Muscle layer of colon (tissue), 2 donors: ENCODE measurements around the gene PNKP.
A peak's percentile ranks its signal among the peaks of the same experiment; 100 is the strongest.

Experiments used
- H3K27ac ChIP-seq: one replicate; pipeline ENCODE4 v1.7.0; 2013; ENCODE audit warnings: low read depth, mild to moderate bottlenecking, low read length, moderate library complexity
- H3K27me3 ChIP-seq, 2 donors: one replicate each; pipeline ENCODE4 v1.7.0; 2013; ENCODE audit warnings: low read length in 2 of 2, mild to moderate bottlenecking in 2 of 2; ENCODE audit not compliant: insufficient read depth in 2 of 2, control insufficient read depth in 1 of 2
- H3K36me3 ChIP-seq: one replicate; pipeline ENCODE4 v1.7.0; 2013; ENCODE audit warnings: mild to moderate bottlenecking, low read length; ENCODE audit not compliant: insufficient read depth
- H3K4me1 ChIP-seq: one replicate; pipeline ENCODE4 v1.7.0; 2013; ENCODE audit warnings: mild to moderate bottlenecking, low read length; ENCODE audit not compliant: insufficient read depth
- H3K4me3 ChIP-seq, 2 donors: one replicate each; pipeline ENCODE4 v1.7.0; 2013; ENCODE audit warnings: low read length in 2 of 2, low read depth in 1 of 2, mild to moderate bottlenecking in 1 of 2, moderate library complexity in 1 of 2
- H3K9ac ChIP-seq: one replicate; pipeline ENCODE4 v1.7.0; 2013; ENCODE audit warnings: low read length
- H3K9me3 ChIP-seq: one replicate; pipeline ENCODE4 v1.7.0; 2013; ENCODE audit warnings: mild to moderate bottlenecking, low read length
- donor health status: abdominal sarcoma.
- donor health status: Adenocarcinoma of cecum.

Gene PNKP

DNA sequence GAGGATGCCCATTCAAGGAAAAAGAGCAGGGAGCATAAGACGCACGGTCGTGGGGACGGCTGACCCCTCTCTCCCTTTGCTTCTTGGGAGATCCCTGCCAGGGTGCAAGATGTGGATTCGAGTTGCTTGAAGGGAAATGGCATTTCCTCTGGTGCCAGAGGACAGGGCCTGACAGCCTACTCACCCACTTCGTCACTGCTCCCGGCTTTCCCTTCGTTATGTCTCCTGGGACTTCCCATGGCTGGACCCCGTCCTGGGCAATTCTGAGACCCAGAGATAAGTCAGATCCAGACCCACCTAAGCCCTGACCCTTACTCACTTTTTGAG lies 11.3 kb upstream of the PNKP start:
- peaks cover 57% of the 10 kb centered on the region for H3K36me3 ChIP-seq
- H3K27me3 ChIP-seq: no peaks in the 10 kb centered on the region
- no peak overlapping the region for H3K9ac ChIP-seq
- peak overlapping the region; percentile 99 for H3K27ac ChIP-seq
- no peaks in the 10 kb centered on the region for H3K9me3 ChIP-seq
- H3K4me1 ChIP-seq: peaks cover 19% of the 10 kb centered on the region
- peak overlapping the region in 1 of 2 donors; percentile 94 for H3K4me3 ChIP-seq

DNA sequence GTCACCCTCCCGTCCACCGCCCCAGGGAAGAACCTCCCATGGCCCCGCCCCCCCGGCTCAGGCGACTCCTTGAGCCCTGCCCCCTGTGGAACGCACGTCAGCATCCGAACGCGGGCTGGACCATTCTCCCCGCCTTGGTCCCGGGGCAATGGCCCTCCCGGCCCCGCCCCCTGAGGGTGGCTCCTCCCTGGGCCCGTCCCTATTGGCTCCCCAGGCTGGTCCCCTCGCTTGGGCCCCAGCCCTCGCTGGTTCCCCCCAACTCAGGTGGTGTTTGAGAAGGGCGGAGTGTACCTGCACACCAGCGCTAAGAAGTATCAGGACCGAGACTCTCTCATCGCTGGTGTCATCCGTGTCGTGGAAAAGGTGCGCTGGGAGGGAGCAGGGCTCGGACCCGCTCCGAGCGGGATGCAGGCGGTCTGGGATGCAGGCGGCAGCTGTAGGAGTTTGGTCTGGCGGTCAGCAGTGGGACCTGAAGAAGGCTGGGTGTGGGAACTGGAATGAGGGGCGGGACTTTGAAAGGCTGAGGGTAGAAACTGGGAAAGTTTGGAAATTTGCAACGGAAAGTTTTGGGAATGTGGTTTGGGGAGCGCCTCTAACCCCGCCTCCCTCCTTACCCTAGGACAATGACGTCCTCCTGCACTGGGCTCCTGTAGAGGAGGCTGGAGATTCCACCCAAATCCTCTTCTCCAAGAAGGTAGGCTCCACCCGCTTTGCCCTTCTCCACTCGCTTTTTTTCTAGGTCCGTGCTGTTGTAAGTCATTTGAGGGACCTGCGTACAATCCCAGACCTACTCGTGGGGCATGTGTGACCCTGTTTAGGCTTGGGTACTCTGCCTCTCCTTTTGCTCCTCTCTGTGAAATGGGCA lies 10.7 kb upstream of the PNKP start:
- no peaks in the 10 kb centered on the region for H3K9me3 ChIP-seq
- peak overlapping the region; percentile 94 for H3K9ac ChIP-seq
- peaks cover 51% of the 10 kb centered on the region for H3K36me3 ChIP-seq
- H3K4me1 ChIP-seq: peaks cover 19% of the 10 kb centered on the region
- H3K4me3 ChIP-seq: peak overlapping the region; percentile 51 to 94
- peak overlapping the region; percentile 99 for H3K27ac ChIP-seq
- no peaks in the 10 kb centered on the region for H3K27me3 ChIP-seq

DNA sequence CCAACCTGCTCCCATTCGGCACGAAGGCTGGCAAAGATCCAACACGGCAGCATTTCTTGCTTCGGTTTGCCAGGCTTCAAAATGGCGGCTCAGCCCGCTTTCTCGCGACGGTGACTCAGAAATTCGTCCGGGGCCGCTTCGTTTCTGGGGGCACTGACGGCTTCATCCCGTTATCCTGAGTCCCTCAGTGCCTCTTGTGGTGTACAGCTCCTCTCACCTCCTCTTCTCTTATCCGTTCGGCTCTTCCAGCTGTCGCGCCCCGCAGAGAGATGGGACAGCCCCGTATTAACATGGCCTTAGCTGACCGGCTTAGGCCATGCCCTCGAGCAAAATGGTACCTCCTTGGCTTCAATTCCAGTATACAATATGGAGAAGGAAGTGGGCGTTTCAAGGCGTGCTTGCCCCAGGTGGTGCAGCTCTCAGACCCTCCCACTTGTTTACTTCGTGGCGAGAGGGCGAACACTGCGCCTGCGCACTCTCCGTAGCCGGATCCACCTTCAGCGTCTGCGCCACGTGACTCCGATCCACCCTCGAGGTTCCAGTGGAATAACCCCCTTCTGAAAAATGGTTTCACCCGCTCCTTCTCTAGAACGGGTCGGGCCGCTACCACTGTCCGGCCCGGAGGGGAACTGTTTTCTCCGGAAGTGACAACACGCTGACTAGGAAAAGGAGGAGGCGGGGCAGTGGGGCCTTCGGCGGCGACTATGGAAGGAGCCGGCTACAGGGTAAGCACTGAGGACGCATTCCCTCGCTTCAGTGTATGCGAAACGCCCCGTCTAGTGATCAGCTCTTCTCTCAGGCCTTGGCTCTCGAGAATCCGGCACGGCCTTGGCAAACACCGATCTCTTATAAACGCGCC lies 9.9 kb upstream of the PNKP start, which contains the start of the genes AKT1S1 and TBC1D17:
TSS of gene AKT1S1 (minus strand) at position 336 of the 859 bp plus-strand sequence. CDS start 4,060 bp downstream, outside the sequence.
TSS of gene TBC1D17 (plus strand) at position 683 of the 859 bp plus-strand sequence. CDS start at position 705, 22 bp downstream.
- Histone ChIP-seq H3K4me1 (peaks cover 19% of the 10 kb centered on the region), H3K9me3 (no peaks in the 10 kb centered on the region), H3K9ac (peak within 1 kb of the TSS; percentile 94), H3K27me3 (no peaks in the 10 kb centered on the region), H3K27ac (peak within 1 kb of the TSS; percentile 99), H3K36me3 (peaks cover 45% of the 10 kb centered on the region), H3K4me3 (peak within 1 kb of the TSS; percentile 54 to 94)

DNA sequence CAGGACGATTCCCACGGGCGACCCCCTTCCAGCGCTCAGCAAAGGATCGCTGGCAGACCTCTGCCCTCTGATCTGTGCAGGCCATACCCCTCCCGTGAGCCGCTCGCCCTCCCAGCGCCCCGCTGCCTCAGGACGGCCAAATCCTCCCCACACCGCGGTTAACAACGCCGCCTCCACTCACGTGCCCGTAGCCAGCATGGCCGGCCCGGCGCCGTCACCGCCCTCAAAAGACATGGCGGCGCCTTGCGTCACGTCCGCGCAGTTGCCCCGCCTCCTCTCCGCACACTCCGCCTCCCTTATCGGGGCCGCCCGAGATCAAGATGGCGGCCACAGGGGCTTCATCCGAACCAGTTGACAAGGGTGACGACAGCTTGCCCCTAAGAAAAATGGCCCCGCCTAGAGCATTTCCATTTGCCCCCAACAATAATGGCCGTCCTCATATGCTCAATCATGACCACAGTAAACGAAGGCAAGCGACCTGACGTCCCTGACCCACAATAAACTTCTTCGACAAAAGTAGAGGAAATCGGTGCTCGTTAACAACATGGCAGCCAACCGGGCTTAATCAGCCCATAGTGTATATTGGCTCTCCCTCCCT lies 9.1 kb upstream of the PNKP start:
- no peaks in the 10 kb centered on the region for H3K27me3 ChIP-seq

DNA sequence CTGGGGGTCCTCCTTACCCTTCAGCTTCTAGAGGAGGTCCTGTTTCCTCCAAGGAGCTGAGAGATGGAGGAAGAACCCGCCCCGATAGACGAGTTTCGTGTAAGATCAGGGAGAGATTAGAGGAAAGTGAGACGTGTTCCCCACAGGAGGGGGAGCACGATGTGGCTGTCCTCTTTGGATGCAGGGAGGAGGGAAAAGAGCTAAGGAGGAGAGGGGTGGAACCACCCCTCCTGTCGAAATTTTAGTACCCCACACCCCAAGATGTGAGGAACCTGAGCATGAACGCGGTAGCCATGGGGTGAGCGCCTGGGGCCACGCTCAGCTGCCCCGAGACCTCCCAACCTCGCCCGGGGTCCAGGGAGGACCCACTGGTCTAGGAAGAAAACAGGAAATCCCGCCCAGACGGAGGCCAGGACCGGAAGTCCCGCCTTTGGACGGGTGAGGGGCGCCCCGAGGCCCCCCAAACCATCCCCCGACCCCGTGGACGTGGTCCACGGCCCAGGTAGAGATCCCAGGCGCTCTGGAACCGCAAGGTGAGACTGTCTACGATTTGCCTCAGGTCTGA lies 8.6 kb upstream of the PNKP start:
- no peaks in the 10 kb centered on the region for H3K9me3 ChIP-seq
- H3K27me3 ChIP-seq: no peaks in the 10 kb centered on the region
- H3K4me3 ChIP-seq: peak overlapping the region; percentile 54 to 94

More for the DNA sequence above, 9.1 kb upstream of the PNKP start:
- Histone ChIP-seq H3K4me1 (peaks cover 19% of the 10 kb centered on the region), H3K9me3 (no peaks in the 10 kb centered on the region), H3K36me3 (peaks cover 44% of the 10 kb centered on the region), H3K4me3 (peak overlapping the region; percentile 54 to 94), H3K9ac (peak overlapping the region; percentile 94), H3K27ac (peak overlapping the region; percentile 99)

DNA sequence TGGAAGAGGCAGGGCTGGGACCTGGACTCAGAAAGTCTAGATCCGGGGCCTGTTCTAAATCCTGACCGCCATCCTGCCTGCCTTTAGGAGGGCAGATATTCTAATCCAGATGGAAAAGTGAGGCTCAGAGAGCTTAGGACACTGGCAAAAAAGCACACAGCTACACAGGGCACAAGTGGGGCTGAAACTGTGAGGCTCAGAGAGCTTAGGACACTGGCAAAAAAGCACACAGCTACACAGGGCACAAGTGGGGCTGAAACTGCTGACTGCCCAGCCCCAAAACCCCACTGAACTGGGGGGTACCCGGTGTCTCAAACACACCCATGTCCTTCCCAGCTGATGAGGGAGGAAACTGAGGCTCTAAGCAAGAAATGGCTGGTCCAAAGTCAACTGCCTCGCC lies 7.8 kb upstream of the PNKP start:
- H3K4me1 ChIP-seq: peaks cover 26% of the 10 kb centered on the region
- H3K36me3 ChIP-seq: peaks cover 37% of the 10 kb centered on the region
- peak overlapping the region; percentile 54 to 94 for H3K4me3 ChIP-seq
- H3K9ac ChIP-seq: peak overlapping the region; percentile 94
- H3K27ac ChIP-seq: peak overlapping the region; percentile 83
- H3K27me3 ChIP-seq: no peaks in the 10 kb centered on the region
- no peaks in the 10 kb centered on the region for H3K9me3 ChIP-seq

More for the DNA sequence above, 8.6 kb upstream of the PNKP start:
- Histone ChIP-seq H3K27ac (peak overlapping the region; percentile 83), H3K9ac (peak overlapping the region; percentile 94), H3K36me3 (peaks cover 43% of the 10 kb centered on the region), H3K4me1 (peaks cover 19% of the 10 kb centered on the region)

DNA sequence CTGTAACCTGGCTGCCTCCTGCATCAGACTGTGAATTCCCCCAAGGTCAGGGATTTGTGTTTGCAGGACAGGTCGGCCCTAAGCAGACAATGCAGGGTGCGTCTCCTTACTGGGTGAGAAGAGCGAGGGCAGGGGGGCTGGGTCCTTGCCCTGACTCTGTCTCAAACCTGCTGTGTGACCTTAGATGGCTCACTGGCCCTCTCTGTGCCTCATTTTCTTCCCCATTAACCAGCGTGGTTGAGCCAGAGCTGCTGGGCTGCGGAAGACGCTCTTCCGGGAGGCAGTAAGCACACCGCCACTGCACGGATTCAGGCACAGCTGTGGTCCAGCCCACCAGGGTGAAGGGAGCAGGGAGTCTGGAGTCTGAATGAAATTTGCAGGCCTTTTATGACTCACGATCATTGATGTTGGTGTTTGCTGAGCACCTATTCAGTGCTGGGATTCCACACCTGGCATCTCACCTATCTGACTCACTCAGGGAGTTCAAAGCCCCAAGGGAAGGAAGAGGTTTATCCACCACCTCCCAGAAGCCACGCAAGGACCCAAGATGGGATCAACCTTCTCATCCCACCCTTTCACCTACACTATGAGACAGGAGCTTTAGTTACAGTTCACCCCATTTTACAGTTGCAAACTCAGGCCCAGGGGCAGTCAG lies 7.3 kb upstream of the PNKP start:
- no peak overlapping the region for H3K9ac ChIP-seq
- no peaks in the 10 kb centered on the region for H3K27me3 ChIP-seq
- no peak overlapping the region for H3K4me3 ChIP-seq
- H3K36me3 ChIP-seq: peaks cover 33% of the 10 kb centered on the region
- no peak overlapping the region for H3K27ac ChIP-seq
- H3K4me1 ChIP-seq: peaks cover 29% of the 10 kb centered on the region
- no peaks in the 10 kb centered on the region for H3K9me3 ChIP-seq

DNA sequence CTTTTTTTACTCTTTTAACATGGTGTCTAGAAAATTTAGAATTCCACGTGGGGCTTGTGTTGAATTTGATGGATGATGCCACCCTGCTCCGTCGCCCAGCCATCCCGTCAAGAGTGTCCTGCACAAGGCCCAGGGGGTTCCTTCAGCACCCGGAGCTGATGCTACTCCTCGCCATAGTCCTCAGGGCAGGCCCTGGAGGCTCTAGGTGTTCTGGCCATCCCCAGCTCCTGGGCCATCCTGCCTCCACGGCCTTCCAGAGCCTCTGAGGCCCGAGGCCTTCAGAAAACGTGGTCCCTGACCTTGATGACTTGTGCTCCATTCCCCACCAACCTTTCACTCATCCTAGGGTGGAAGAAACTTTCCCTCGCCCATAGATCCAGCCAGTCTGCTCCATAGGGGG lies 6.5 kb upstream of the PNKP start:
- H3K36me3 ChIP-seq: peaks cover 25% of the 10 kb centered on the region
- no peak overlapping the region for H3K9ac ChIP-seq
- H3K27ac ChIP-seq: peak overlapping the region; percentile 42
- no peaks in the 10 kb centered on the region for H3K27me3 ChIP-seq
- H3K9me3 ChIP-seq: no peaks in the 10 kb centered on the region
- no peak overlapping the region for H3K4me3 ChIP-seq
- peaks cover 25% of the 10 kb centered on the region for H3K4me1 ChIP-seq

DNA sequence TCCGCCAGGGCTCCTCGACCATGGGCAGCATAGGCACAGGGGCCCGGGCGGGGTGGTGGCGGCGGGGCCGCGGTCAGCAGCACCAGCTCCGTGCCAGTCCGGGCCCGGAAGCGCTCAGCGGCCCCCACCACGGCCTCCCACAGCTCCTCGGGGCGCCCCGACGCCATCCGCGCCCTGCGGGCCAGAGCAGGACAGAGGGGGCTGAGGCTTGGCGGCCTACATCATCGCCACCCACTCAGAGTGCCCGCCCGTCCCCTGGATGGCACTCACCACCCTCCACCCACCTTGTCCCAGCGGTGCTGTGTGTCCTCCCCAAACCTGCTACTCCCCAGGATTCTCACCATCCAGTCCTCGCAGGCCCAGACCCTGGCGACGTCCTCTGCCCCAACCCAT lies 5.7 kb upstream of the PNKP start:
- no peaks in the 10 kb centered on the region for H3K27me3 ChIP-seq
- peaks cover 27% of the 10 kb centered on the region for H3K4me1 ChIP-seq
- H3K9me3 ChIP-seq: no peaks in the 10 kb centered on the region
- no peak overlapping the region for H3K4me3 ChIP-seq
- peaks cover 21% of the 10 kb centered on the region for H3K36me3 ChIP-seq
- H3K9ac ChIP-seq: no peak overlapping the region
- H3K27ac ChIP-seq: no peak overlapping the region

DNA sequence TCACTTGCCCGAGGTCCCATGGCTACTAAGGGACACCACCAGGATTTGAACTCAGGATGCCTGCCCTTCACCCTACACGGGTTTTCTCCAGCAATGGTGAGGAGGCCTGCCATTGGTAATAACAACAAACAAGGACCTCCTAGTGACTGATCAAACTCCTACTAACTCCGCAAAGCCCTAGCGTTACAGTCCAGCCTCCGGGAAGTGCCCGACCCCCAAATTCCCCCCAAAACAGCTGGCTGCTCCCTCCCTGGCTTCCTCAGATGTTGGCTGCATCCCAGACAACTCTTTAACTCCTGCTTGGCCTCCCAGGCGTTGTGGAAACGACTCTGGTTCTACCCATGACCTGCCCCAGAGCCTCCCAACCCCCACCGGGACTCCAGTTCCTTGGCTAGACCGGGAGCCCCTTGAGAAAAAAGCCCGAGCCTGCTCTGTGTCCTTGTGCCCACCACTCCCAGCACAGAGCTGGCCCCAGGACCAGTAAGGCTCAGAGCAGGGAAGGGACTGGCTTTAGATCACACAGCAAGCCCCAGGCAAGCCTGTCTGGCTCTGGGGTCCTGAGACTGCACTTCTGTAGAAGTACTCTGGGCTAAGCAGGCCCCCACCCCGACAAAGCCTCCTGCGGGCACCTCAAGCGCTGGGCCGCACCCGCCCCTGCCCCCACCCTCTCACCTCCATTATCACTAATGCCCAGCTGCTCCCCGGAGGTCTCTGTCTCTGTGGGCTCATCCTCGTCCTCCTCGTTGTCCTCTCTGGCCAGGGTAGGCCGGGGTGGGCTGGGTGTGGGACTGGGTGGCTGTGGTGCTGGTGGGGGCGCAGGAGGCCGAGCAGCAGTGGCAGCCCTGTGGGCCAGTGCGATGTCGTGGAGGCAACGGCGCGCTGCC lies 5.1 kb upstream of the PNKP start:
- Histone ChIP-seq H3K9ac (no peak overlapping the region), H3K4me3 (no peak overlapping the region), H3K9me3 (no peaks in the 10 kb centered on the region), H3K4me1 (peaks cover 27% of the 10 kb centered on the region), H3K27ac (no peak overlapping the region), H3K36me3 (peaks cover 21% of the 10 kb centered on the region), H3K27me3 (no peaks in the 10 kb centered on the region)
